ENCODE data around the gene LDAH.

The LDAH gene

DNA sequence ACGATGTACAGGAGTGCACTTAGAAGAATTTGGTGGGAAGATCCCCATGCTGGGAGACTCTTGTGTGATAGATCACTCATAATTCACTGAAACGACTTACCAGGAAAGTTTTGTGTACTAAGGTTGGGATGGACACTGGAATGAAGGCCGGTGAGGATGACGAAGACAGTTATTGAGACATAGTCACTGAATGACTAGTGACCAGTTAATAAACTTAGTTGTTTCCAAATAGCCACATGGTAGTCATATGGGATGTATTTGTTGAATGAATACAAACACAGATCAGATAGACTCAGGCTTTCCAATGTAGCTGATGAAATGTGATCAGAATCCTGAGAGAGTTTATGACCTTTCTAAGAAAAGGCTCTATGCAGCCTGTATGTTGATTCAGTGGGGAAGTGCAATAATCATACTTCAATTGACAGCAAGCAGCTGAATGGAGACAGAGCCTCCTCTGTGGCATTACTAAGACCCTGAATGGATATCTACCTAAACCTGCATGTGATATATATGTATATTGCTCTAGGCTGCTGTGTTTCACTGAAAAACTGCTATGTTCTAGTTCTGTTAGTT is 135.6 kb downstream of the LDAH start:
- in situ Hi-C loops (cut with MboI; ENCODE audit: low sequenced_read_pairs): no loop called here

DNA sequence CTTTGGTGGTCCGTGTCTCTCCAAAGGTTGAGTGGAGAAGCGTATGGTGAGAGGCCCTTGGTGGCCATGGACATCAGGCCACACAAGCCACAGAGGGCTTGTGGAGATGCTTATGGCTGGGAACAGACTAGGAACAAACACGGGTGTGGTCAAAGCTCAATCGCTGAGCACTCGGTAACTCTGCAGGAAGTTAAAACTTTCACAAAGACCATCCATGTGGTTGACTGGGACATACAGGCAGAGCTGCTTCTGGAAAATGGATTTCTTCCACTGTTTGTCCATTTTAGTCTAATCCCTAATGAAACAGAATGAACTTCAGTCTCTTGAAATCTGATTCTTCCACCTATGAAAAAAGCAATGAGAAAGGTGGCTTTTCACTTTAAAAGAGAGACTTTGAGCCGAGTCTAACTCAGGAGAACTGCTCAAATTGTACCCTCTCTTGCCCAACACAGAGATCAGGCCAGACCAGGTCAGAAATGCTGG is 138.3 kb downstream of the LDAH start:
- in situ Hi-C loops (cut with MboI; ENCODE audit: low sequenced_read_pairs): no loop called here

DNA sequence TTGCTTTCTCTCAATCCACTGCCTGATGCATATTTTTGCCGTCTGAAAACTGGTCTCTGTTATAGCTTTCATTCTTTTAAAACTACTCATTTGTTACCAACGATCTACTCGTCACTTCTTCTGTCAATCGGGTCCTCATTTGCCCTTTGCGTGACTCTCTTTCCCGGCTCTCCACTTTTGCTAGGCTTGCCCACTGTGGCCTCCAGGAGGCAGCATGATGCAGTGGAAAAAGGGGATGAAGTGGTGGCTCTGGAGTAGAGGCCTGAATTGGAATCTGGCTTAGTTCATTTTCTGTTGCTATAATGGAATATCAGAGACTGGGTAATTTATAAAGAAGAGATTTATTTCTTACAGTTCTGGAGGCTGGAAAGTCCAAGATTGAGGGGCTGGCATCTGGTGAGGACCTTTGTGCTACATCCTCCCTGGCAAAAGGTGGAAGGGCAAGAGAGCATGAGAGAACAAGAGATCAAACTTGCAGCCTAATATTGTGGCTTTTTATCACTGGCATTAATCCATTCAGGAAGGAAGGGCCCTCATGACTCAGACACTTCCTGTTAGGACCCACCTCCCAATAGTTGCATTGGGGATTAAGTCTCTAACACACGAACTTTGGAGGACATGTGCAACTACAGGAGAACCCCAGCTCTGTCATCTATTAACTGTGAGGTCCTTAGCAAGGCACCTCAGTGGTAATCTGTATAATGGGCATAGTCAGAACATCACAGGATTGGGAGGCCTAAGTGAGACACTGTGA is 140.6 kb downstream of the LDAH start:
- in situ Hi-C loops (cut with MboI; ENCODE audit: low sequenced_read_pairs): no loop called here

DNA sequence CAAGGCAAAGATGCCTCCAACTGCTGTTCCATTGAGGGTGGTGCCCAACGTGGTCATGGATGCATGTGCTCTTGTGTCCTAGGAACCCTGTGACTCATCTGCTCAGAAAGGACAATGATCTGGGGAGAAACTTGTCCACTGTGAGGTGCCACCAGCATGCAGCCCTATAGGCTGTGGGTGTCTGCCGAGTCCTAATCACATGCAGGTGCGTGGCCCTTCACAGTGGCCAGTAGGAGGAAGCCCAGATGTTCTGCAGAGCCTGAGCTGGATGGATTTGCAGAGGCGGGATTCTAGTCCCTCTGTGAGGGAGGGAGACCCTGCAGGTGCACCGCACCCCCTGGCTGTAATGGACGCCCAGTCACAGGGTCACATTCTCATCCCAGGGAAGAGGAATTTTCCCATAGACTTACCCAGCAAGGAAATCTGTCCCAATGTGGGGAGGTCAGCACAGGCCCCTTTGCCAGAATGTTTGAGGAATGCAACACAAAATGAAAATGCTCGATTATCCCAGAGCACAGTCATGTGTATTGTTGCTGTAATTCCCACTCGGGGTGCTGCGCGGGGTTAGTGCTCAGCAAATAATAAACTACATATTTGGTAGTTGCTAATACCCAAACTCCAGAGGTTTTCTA is 142.0 kb downstream of the LDAH start:
- in situ Hi-C loops (cut with MboI; ENCODE audit: low sequenced_read_pairs): no loop called here

DNA sequence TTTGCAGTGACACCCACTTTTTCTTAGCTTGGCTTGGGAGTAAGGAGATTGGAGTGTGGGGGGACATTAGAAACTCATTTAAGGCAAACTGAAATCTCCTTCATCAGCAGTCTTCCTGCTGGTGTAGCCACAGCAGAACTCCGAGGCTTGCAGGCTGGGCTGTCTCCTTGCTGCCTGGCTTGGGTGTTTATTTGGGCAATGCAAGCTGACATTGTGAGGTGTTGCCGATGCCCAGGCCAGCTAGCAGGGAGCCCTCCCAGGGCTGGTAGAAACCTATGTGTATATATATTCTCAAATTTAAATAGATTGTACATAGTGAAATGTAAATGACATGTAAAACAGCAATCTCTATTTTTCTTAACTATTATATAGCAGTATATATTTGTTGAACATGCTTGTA is 144.1 kb downstream of the LDAH start:
- in situ Hi-C loops (cut with MboI; ENCODE audit: low sequenced_read_pairs): no loop called here

DNA sequence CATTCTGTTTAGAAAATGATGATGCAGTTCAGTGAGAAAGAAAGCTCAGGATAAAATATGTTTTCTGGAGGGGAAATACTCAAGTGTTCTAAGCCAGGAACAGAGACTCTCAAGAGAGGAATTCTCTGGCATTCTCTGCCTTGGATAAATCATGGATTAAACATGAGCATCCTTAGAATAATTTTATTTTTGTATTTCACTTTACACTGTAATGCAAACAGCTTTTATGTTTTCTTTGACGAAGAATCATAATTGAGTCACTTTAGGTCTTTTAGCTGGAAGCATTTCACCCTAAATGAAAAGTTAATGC is 144.9 kb downstream of the LDAH start:
- in situ Hi-C loops (cut with MboI; ENCODE audit: low sequenced_read_pairs): no loop called here

DNA sequence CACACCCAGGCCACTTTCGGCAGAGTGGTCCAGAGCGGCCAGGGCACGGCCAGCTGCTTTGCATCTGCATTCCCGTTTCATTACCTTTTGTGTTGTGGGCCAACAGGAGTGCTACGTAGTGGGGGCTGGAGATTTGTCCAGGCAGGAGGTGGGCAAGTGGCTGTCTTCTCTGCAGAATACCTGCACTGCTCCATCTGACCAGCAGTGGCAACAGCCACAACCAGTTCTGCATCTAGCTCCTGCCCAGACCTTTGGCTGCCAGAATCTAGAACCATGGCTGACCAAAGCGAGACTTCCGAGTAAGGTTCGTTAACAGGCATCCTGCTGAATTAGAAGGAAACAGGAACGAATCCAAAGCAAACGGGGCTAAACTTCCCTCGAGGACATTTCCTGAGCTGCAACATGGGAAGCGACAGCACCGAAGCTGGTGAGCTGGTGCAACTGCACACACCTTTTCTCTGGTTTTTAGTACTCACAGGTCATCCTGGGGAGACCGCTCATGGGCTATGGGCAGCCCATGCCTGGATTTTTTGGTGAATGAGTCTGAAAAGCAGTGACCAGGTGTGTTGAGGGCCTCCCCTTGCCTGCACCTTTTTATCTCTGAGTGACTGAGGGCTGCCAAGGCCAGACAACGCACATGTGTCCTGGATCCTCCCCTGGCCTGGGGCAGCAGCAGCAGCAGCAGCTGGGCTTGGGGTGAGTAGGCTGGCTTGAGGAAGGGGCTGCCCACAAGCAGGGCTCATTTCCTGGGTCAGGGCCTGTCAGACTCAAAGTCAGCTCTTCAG is 145.4 kb downstream of the LDAH start:
- in situ Hi-C loops (cut with MboI; ENCODE audit: low sequenced_read_pairs): no loop called here

DNA sequence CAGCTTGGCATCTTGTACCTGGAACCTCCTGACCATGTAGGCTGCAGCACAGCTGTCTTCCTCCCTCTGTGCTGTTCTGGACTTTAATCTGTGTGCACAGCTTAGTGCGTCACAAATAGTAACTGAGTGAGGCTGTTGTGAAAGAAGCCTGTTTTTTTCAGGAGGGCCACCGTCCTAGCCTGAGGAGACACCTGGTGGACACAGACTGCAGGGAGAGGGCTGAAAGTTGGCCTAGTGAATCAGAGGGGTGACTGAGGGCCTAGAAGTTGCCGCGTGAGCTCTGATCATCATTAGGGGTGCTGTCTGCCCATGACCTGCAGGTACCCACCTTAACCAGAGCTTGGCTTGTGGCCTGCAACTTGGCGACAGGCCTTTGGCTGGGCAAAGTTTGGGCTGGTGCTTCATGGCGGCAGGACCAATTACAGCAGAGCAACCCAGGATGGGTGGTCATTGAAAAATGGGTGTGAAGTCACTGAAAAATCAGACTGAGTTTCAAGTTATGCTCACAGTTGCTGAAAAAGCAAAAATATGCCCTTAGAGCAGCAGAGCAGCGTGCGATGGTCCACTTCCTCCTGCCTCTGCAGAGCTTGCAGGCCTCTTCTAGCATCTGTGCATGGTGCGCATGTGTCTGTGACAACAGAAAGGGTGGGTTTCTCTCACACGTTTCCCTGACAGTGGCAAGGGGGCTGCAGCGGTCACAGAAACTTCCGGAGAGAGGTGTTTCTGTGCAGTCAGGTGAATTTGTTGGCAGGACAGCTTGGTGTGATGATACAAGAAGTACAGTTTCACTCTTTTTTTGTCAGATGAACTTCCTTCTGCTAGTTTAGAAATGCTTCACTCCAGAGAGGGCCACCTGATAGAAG is 146.3 kb downstream of the LDAH start:
- in situ Hi-C loops (cut with MboI; ENCODE audit: low sequenced_read_pairs): no loop called here

DNA sequence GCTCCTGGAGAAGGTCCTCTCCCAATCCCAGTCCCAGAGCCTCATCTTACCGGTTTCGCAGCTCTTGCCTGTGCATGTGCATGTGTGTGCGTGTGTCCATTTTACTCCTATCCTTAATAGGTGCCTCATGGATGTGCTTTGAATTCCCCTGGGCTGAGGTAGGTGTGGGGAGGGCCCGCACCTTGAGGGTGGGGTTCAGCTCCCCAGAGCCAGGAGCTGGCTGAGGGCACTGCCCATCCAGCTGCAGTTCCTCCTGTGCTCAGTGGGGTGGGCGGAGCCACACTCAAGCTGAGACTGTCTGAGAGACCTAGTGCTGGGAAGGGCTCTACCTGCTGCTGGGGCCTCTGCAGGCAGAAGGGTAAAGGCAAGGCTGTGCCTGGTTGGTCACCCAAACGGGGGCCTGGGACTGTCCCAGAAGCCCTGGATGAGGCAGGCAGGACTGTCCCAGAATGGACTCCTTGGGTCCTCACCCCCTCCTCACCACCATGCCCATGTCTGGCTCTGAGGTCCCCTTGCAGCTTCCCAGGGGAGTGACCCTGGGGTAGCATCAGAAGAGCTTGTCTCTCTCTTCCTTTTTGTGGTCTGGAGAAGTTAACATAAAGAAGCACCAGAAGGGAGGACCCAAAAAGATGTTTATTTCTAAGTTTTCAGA is 147.1 kb downstream of the LDAH start:
- in situ Hi-C loops (cut with MboI; ENCODE audit: low sequenced_read_pairs): no loop called here

DNA sequence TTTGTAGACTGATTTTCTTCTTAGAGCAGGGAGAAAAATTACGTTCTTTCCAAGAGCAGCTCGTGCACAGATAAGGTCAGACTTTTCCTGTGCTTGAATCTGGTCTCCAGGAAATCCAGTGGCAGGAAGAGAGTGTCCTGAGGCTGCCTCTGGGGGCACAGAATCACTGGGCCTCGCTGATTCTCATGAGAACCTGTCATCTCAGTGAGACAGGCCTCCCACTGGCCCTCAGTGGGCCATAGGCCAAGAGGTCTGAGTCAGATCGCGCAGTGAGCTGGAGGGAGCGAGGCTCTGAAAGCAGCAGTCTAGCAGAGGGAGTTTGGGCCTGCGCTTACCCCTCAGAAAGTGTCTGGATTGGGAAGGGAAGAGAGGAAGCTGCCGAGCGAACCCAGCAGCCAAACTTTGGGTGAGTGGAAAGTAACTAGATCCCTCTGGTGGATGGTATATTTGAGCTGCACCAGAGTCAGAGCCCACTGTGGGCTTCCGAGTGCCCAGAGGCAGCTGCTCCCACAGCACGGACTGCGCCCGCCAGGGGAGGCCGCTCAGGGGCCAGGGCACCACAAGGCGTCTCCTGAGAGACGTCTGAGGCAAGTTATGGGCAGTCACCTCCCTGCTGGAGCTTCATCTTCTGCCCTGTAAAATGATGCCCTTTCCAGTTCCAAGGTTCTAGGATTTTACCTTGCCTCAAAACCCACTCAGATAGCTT is 147.8 kb downstream of the LDAH start:
- in situ Hi-C loops (cut with MboI; ENCODE audit: low sequenced_read_pairs): loop anchor here (25.0 kb wide), 3 partner anchors 287 to 637 kb away; no protein-coding TSS in a partner anchor

DNA sequence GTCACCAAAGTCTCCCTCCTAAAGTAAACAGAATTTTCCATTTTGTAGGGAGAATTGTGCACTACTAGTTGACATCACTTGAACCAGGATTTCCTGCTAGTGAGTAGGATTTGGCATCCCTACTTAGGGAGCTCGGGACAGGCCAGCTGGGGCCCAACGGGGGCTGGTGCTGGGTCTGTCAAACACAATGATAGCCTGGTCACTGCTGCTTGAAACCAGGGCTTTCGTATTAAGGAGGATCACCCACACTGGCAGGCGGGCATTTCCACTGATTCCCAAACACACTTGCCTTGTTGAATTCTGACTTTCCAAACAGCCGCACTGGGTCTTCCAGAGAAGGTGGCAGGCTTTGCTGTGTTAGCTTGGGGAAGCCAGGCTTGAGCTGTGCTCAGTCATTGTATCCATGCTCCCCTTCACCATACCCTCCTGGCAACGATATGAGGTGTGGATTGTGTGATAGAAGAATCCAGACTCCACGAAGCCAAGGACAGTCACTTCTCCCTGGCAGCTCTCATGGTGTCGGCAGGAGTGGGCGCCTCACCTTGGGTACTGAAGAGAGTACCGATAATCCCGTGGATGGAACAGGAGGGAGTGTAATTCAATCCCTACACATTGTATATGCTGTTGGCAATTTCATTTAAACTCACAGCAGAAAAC is 148.5 kb downstream of the LDAH start:
- in situ Hi-C loops (cut with MboI; ENCODE audit: low sequenced_read_pairs): loop anchor here (25.0 kb wide), 3 partner anchors 288 to 638 kb away; no protein-coding TSS in a partner anchor

DNA sequence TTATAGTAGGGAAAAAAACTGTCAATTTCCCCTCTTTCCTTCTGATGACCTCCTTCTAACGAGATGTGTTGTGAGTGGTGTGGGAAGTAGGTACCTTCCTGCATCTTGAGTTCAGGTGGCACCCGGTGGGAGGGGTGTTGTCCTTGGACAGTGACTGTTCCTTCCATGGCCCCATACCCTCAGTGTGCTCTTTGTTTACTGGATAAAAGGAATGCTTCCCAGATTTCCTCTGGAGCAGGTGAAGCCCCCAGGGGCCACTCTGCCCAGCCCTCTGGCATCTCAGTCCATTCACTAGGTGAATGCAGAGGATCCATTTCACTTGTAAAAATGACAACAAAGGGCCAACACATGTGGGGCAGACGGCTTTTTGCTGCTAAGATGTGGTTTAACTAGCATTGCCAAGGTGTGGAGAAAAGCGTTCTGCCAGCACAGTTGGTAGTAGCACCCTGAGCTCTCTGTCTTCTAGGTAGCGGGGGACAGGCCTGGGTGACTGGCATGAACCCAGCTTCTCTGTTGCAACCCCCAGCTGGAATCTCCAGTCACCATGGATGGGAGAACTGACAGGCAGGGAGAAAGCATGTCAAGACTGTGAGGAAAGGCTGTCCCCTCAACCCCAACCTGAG is 149.1 kb downstream of the LDAH start:
- in situ Hi-C loops (cut with MboI; ENCODE audit: low sequenced_read_pairs): loop anchor here (25.0 kb wide), 3 partner anchors 289 to 639 kb away; no protein-coding TSS in a partner anchor

DNA sequence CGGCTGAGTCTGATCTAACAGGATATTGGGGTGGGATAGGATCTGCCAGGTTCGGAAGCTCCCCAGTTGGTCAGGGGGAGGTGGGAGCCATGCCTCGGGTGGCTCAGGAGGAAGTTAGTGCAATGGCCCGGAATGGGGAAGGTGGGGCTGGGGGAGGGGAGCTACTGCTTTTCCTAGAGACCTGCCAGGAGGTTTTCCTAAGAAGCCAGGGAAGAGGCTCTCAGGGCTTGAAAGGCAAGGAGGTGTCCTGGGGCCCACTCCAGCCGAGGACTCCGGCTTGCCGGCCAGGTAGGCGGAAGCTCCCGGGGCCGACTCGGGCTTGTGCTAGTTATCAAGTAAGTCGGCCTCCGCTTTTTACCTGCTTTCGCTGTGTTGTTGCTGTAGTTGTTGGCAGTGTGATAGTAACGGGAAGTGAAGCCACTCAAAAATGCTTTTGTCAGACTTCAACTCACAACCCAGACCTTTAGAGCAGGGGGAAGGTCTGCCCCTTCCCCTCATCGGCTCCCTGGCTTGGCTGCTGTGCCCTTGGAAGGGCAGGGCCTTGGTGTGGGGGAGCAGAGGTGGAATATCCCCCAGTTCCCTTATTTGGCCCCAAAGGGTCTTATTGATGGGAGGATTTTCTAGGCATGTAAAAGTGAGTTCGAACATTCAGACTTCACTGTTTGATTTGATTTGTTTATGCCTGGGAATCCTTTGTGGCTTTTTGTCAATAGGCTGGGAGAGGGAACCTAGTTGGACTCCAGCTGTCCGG is 150.5 kb downstream of the LDAH start:
- in situ Hi-C loops (cut with MboI; ENCODE audit: low sequenced_read_pairs): loop anchor here (25.0 kb wide), 3 partner anchors 290 to 640 kb away; no protein-coding TSS in a partner anchor

DNA sequence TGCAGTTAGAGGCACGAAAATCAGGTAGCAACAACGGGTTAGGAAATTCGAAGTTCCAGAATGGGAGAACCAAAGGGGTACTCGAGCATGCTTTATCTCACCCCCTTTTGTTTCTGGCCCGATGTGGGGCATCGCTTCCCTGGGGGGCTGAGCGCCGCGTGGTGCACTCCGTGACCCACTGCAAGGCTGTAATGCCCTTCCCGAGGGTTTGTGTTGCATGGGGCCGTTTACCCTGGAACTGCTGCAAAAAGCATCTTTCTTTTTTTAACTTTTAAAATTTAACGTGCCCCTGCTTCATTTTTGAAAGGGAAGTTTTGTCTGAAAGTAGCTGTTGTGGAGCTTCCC is 151.2 kb downstream of the LDAH start:
- in situ Hi-C loops (cut with MboI; ENCODE audit: low sequenced_read_pairs): loop anchor here (25.0 kb wide), 3 partner anchors 291 to 641 kb away; no protein-coding TSS in a partner anchor

DNA sequence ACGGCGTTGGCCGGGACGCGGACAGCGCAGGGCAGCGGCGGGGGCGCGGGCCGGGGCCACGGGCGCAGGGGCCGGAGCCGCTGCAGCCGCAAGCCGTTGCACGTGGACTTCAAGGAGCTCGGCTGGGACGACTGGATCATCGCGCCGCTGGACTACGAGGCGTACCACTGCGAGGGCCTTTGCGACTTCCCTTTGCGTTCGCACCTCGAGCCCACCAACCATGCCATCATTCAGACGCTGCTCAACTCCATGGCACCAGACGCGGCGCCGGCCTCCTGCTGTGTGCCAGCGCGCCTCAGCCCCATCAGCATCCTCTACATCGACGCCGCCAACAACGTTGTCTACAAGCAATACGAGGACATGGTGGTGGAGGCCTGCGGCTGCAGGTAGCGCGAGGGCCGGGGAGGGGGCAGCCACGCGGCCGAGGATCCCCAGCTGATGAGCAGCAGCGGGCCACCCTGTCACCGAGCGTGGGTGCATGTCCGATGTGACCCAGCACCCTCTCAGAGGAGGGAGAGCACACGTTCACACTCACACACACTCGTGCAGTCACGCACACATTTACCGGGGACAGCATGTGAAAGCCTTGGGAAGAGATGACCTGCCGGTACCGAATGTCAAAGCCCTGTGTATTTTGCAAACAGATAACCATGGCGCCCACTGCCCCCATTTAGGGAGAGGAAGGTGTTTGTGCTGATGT is 151.7 kb downstream of the LDAH start:
- in situ Hi-C loops (cut with MboI; ENCODE audit: low sequenced_read_pairs): loop anchor here (25.0 kb wide), 3 partner anchors 291 to 641 kb away; no protein-coding TSS in a partner anchor

DNA sequence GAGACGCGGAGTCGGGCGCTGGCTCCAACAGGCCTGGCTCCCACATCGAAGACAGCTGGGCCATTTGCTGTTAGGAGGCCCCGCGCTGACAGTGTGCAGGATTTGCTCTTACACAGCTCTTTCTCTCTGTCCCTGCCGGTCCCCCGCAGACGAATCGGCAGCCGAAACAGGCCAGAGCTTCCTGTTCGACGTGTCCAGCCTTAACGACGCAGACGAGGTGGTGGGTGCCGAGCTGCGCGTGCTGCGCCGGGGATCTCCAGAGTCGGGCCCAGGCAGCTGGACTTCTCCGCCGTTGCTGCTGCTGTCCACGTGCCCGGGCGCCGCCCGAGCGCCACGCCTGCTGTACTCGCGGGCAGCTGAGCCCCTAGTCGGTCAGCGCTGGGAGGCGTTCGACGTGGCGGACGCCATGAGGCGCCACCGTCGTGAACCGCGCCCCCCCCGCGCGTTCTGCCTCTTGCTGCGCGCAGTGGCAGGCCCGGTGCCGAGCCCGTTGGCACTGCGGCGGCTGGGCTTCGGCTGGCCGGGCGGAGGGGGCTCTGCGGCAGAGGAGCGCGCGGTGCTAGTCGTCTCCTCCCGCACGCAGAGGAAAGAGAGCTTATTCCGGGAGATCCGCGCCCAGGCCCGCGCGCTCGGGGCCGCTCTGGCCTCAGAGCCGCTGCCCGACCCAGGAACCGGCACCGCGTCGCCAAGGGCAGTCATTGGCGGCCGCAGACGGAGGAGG is 152.4 kb downstream of the LDAH start:
- in situ Hi-C loops (cut with MboI; ENCODE audit: low sequenced_read_pairs): loop anchor here (25.0 kb wide), 3 partner anchors 292 to 642 kb away; no protein-coding TSS in a partner anchor

Data from HL-60/S4 (cell line).